WTC11 (cell line): ENCODE results near the gene TUB.

Experiments
- CTCF ChIP-seq: fragments of 200-600 bp; IDR thresholded peaks from 2 replicates; pipeline ENCODE4 v1.8.0; 2022; ENCODE audit warnings: antibody characterized with exemption
- E2F1 ChIP-seq: sonication (generic); formaldehyde crosslinking; IDR thresholded peaks from 2 replicates; pipeline ENCODE4 v1.8.0; 2022; ENCODE audit warnings: mild to moderate bottlenecking, missing genetic modification reagents
- ESRRA ChIP-seq: sonication (generic); formaldehyde crosslinking; IDR thresholded peaks from 2 replicates; pipeline ENCODE4 v1.8.1; 2022; ENCODE audit warnings: mild to moderate bottlenecking, missing genetic modification reagents, borderline replicate concordance
- FOXP1 ChIP-seq: sonication (generic); formaldehyde crosslinking; IDR thresholded peaks from 2 replicates; pipeline ENCODE4 v1.8.0; 2022; ENCODE audit warnings: missing genetic modification reagents, mild to moderate bottlenecking, moderate library complexity, borderline replicate concordance
- IRF2 ChIP-seq: sonication (generic); formaldehyde crosslinking; IDR thresholded peaks from 2 replicates; pipeline ENCODE4 v1.8.0; 2022; ENCODE audit warnings: low read depth, missing genetic modification reagents, borderline replicate concordance
- NFYB ChIP-seq: sonication (generic); formaldehyde crosslinking; conservative IDR thresholded peaks from 2 replicates; pipeline ENCODE4 v1.8.0; 2022; ENCODE audit warnings: low read depth, missing genetic modification reagents
- NR2C2 ChIP-seq: sonication (generic); formaldehyde crosslinking; IDR thresholded peaks from 2 replicates; pipeline ENCODE4 v1.8.0; 2022; ENCODE audit warnings: mild to moderate bottlenecking, missing genetic modification reagents
- USF2 ChIP-seq: sonication (generic); formaldehyde crosslinking; IDR thresholded peaks from 2 replicates; pipeline ENCODE4 v1.8.1; 2023; ENCODE audit warnings: mild to moderate bottlenecking, missing genetic modification reagents, moderate library complexity
- TF ChIP-seq, protein P1 (sequence below): sonication (generic); formaldehyde crosslinking; IDR thresholded peaks from 2 replicates; pipeline ENCODE4 v1.8.1; 2022; ENCODE audit warnings: low read depth, missing genetic modification reagents, borderline replicate concordance

- TF ChIP-seq USF2 (CRISPR knock-in tag) (no peak), FOXP1 (CRISPR knock-in tag) (no peak), NR2C2 (CRISPR knock-in tag) (no peak), CTCF (no peak), ESRRA (CRISPR knock-in tag) (no peak), IRF2 (no peak), NFYB (CRISPR knock-in tag) (no peak), E2F1 (no peak)
- TF ChIP-seq, protein P1, sequence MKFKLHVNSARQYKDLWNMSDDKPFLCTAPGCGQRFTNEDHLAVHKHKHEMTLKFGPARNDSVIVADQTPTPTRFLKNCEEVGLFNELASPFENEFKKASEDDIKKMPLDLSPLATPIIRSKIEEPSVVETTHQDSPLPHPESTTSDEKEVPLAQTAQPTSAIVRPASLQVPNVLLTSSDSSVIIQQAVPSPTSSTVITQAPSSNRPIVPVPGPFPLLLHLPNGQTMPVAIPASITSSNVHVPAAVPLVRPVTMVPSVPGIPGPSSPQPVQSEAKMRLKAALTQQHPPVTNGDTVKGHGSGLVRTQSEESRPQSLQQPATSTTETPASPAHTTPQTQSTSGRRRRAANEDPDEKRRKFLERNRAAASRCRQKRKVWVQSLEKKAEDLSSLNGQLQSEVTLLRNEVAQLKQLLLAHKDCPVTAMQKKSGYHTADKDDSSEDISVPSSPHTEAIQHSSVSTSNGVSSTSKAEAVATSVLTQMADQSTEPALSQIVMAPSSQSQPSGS (CRISPR knock-in tag): no peak
Measured at GRCh38 chr11:8086001-8086479, 5.0 kb downstream of the TUB start.
